ENCODE data around the gene NDUFB4. TPM values are rescaled to one million over a fixed set of nuclear protein-coding genes. Genes with fewer than 3 reads are reported as not detected.

NDUFB4 gene
- polyA plus RNA-seq (2014; cell fraction: cytosol; rRNA removed): 123 and 141 TPM in 2 replicates
- polyA plus RNA-seq (2014; cell fraction: nucleus; rRNA removed): 116 and 119 TPM in 2 replicates

GRCh38 chr3:120596116-120596852 is at the start of gene NDUFB4:
Gene NDUFB4 (plus strand): TSS chr3:120596336. CDS start chr3:120596360, 24 bp downstream.
- peak; percentile 99 for DNase-seq (ENCODE audit: low spot score)

GRCh38 chr3:120550546-120550945 is 45.6 kb upstream of the NDUFB4 start:
- DNase-seq (ENCODE audit: low spot score): no peak

DNA sequence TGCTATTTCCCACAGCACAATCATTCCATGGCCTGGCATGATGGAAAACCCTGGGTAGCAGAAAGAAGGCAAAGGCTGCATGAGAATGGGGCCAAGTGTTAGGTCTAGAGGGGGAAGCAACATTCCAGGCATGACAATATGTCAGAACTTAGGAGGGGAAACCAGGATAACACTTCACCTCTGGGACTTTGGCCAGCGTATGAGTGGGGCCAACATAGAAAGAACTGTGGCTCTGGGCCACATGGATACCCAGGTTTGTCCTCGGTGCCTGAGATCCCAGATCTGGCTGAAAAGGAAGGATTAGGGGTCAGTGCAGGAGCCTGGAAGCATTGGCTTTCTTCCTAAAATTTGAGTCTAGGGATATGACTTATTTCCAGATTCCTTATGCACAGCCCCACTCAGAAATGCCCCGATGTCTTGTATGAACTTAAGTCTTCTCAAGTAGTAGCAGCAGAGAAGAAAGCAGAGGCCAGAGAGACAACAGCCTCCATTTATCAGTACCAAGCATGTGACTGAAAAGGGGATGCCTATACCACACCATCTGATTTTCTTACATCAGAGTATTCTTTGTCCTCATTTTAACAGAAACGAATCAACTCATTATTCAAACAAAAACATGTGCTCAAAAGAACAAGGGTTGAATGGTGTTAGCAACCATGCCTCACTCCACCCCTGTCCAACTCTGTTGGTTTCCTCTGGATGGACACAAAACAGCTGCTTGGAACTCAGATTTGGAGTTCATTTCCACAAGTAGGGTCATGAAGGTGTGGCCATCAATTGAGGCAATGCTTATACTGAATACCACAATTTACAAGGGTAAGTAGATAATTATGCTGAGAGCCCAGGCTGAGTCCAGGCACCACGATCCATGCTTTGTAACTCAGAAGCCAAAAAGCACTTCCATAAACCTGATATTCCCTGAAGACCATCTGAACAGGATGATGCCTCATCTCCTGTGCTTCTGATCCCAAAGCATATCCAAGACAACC is 43.7 kb upstream of the NDUFB4 start:
- no peak for DNase-seq (ENCODE audit: low spot score)

GRCh38 chr3:120554812-120555606 is 41.1 kb upstream of the NDUFB4 start:
- no peak for DNase-seq (ENCODE audit: low spot score)

- no peak for DNase-seq (ENCODE audit: low spot score)
Measured at GRCh38 chr3:120555657-120556509, 40.3 kb upstream of the NDUFB4 start.

GRCh38 chr3:120557115-120557514 is 39.0 kb upstream of the NDUFB4 start:
- DNase-seq (ENCODE audit: low spot score): no peak

- peak; percentile 81 for DNase-seq (ENCODE audit: low spot score)
Measured at GRCh38 chr3:120558771-120559241, 37.3 kb upstream of the NDUFB4 start.

DNA sequence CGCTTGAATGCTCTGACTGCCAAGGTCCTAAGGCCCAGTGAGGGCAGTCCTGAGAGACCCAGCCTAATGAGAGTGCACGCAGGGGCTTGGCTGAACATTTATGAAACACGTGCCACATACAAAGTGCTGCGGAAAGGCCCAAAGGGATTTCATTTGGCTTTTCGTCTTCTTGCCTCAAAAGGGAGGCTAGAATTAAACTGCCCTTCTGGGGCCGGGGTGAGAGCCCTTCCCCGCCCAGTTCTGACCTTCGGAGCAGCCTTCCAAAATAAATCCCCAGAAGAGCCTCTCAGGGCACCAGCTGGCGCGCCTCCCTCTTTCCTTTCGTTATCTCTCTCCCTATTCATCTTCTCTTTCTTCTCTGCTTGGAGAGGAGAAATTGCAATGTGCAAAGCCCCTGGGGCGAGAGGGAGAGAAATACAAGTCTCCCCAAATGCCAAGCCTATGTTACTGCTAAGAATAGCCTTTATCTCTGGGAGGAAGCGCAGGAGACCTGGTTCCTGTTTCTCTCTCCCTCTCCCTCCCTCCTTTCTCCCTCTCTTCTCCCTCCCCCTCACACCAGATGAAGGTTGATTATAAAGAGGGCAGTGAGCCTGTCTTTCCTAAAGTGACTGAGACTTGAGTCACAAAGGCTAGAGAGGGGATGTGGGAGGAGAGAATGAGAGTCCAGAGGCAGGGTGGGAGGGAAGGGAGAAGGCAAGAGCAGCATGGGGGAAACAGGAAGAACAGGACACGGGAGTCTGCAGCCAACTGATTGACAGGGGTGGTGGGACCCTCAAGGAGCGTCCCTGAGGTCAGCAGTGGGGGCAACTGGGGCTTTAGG is 36.7 kb upstream of the NDUFB4 start:
- DNase-seq (ENCODE audit: low spot score): peak; percentile 79

DNA sequence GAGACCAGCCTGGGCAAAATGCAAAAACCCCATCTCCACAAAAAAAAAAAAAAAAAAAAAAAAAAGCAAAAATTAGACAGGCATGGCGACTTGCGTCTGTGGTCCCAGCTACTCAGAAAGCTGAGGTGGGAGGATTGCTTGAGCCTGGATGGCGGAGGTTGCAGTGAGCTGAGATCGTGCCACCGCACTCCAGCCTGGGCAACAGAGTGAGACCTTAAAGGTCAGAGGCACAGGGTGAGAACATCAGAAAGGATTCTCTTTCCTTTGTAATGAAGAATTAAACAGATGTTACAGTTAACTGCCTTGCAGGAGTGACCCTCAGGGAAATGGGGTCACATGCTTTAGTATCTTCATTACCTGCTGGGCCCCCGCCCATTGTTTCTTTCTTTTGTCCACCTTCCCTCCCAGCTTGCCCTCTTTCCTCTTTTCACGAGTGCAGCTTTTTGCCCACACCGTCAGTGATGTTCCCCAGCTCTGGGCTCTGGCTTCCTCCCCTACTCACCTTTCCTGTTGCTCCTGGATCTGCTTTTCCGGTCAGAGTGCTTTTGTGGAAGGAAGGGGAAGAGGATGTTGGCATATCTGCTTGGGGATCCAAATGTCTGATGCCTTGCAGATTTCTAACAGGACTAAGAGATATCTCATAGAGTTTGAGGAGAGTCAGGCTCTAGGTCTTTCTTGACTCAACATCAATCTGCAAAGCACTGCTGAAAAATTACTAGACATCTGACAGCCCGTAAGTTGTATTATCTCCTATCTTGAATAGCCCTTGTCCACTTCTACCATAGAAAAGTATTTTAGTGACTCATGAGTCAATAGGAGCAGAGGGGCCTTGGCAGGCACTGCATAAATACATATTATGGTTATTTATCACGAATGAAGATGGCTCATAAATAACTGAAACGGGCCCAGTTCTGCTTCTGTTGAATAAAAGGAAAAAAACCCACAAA is 35.6 kb upstream of the NDUFB4 start:
- DNase-seq (ENCODE audit: low spot score): peak; percentile 13

GRCh38 chr3:120561251-120562045 is 34.7 kb upstream of the NDUFB4 start:
- peak; percentile 74 for DNase-seq (ENCODE audit: low spot score)

DNA sequence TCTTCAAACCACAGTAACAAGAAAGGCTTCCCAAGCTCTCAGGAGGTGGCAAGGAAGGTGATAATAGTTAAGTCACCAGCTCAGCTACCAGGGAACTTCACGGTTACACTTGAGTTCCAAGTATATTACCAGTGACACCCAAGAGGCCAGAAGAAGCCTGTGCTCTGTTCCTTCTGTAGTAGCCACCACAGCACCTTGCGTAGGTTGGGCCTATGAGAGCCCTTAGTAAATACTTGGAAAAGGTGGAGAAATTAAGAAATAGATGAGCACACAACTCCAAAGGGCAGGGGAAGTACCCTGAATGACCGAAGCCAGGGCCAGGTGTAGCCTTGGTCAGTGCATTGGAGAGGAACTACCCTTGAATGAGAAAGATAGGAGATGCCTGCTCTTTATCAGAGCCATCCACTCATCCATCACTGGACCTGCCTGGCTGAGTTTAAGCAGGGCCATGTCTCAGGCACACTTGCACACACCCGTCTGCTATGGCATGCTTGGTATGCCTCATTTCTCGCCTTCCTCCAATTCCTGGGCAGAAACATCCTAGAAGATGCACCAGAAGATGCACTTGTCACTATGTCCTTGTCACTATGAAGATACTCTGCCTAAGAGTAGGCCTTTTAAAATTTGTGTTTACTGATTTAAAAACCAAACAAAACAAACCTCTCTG is 32.6 kb upstream of the NDUFB4 start:
- no peak for DNase-seq (ENCODE audit: low spot score)

DNA sequence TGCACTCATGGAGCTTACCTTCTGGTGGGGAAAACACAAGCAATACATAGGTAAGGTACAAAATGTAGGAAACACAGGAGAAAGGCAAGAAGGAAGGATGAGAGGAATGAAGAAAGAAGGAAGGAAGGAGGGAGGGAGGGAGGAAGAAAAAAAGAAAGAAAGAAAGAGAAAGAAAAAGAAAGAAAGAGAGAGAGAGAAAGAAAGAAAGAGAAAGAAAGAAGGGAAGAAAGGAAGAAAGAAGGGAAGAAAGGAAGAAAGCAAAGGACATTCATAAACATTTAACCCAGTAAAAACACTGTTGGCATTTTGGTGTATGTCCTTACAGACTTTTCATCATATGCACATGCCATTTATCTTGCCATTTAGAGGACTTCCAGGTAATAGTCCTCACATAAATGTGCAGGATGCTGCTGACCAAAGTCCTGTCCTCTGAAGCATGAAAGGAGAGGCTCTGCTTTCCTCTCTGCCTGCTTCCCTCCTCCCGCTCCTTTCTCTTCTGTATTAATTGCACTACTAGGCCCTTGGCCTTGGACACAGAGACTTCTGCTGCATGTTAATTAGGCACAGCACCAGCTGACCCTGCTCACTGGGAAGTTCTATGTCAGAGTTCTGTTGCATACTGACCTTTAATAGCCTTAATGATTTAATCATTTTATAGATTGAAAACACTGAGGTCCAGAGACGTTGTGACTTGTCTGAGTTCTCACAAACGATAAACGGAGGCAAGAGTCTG is 29.7 kb upstream of the NDUFB4 start:
- DNase-seq (ENCODE audit: low spot score): no peak

DNA sequence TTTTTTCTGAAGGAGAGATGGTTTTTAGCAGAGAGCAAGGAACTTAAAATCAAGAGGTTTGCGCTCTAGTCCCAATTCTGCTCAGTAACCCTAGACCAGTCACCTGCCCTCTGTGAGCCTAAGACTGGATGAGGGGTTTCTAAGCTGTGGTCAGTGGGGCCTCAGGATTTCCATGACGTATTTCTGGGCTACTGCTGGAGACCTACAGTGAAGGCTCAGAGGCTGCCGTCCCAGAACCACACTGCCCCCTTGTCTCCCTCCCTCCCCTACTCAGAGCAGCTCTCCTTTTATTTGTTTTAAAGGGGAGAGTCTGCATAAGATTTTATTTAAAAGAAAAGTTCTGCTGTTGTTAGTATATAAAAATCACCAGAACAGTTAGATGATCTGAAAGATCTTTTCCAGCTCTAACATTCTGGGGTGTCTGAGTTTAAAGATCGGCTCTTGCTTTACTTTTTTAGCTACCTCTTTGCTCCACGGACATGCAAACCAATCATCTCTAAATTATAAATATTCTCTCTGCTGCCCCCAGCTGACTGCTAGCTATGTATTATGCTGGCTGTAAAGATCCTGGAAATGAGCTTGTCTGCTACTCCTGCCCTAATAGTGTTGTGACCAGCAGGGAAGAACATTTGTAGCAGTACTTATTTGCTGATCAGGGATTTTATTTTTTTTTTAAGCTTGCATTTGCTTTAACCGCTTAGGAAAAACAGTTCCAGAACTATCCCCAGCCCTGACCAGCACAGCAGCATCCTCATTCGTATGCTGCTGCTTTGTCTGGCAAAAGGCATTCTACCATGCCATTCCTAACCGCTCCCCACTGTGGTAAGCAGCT is 28.6 kb upstream of the NDUFB4 start:
- peak; percentile 76 for DNase-seq (ENCODE audit: low spot score)

- DNase-seq (ENCODE audit: low spot score): no peak
Measured at GRCh38 chr3:120568202-120568531, 28.0 kb upstream of the NDUFB4 start.

DNA sequence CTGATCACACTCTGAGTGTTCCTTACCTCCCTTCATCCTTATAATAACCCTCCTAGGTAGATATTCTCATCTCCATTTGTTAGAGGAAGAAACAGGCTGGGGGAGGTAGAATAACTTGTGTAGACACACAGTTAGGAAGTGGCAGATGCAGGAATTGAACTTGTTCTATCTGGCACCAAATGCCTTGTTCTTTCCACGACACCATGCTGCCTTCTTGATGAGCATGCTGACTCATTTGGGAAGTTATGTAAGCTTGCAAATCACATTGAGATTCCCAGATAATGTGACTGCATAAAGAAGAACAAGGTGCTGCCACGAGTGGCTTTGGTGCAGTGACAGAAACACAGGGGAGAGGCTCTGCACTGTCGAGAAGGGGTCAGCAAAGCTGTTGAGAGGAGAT is 27.5 kb upstream of the NDUFB4 start:
- no peak for DNase-seq (ENCODE audit: low spot score)
